Activated naive CD4-positive, alpha-beta T cell treated with Interleukin-2 at 50 U/mL for 16 hours (primary cell): ENCODE data around the gene ZBTB45.
A peak's percentile ranks its signal among the peaks of the same experiment; 100 is the strongest.
"Not testable (repeated sequence)": the region's sequence is repeated elsewhere in the genome, so short reads cannot be mapped to it uniquely, and the experiment has no call there.

Experiments
- DNase-seq: peaks from one replicate; pipeline ENCODE4 v3.0.0-alpha.2; 2020

The ZBTB45 gene

DNA sequence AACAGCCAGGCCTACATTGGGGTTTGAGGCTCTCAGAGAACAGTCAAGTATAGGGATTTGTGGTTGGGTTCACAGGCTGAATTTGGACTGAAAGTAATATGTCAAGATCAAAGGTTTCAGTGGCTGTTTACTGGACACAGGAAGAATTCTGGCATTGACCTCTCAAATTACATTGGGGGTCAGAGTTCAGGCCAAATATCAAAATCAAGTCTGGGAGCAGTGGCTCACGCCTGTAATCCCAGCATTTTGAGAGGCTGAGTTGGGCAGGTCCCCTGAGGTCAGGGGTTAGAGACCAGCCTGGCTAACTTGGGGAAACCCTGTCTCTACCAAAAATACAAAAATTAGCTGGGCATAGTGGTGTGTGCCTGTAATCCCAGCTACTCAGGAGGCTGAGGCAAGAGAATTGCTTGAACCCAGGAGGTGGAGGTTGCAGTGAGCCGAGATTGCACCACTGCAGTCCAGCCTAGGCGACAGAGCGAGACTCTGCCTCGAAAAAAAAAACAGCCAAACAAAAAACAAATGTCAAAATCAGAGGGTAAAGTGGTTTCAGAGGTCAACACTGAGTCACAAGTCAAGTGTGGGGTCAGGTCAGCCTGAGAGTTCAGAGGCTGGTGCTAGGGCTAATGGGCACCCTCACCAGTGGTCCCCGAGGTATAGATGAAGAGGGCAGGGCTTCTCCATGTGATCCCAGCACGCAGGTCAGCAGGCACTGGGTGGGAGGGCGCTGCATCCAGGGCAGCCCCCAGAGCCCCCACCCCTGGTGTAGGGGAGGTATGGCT lies 9.3 kb downstream of the ZBTB45 start:
- no peak for DNase-seq

DNA sequence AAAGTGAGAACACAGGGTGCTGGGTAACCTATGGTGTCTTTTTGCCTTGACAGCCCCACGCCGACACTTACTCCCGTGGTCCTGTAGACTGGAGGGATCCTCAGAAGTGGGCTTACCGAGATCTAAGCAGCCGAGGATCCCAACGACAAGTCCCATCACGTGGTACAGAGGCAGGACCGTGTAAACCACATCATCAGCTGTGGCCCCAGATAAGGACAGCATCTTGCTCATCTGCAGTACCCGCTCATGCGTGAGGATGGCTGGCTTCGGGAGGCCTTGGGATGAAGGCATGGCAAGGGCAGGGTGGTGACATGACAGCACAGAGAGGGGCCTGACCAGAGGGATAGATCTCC lies 9.9 kb downstream of the ZBTB45 start:
- DNase-seq, result no peak

DNA sequence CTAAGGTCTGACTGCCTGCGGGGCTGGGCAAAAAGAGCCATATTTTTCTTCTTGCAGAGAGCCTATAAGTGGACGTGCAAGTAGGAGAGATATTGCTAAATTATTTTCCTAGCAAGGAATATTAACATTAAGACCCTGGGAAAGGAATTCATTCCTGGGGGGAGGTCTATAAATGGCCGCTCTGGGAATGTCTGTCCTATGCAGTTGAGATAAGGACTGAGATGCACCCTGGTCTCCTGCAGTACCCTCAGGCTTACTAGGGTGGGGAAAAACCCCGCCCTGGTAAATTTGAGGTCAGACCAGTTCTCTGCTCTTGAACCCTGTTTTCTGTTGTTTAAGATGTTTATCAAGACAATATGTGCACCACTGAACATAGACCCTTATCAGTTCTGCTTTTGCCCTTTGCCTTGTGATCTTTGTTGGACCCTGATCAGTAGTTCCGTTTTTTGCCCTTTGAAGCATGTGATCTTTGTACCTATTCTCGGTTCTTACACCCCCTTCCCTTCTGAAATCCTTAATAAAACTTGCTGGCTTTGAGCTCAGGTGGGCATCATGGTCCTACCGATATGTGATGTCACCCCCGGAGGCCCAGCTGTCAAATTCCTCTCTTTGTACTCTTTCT lies 11.9 kb downstream of the ZBTB45 start:
- DNase-seq, result not testable (repeated sequence)

DNA sequence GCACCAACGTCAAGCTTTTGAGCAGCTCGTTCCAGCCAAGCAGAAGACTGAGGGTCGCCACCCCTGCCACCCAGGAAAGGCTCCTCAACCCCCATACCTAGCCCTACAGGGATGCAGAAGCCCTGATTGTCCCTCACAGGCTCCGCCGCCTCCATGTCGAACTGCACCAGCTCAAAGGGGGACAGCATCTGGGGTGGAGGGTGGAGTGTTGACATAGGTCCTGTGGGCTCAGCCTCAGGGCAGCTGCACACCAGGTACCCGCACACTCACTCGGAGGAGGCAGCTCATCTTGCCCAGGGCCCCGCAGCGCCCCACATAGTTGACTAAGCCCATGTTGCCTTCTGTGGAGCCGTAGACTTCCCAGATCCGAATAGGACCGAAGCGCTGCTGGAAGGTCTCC lies 19.4 kb downstream of the ZBTB45 start:
- DNase-seq, result no peak

DNA sequence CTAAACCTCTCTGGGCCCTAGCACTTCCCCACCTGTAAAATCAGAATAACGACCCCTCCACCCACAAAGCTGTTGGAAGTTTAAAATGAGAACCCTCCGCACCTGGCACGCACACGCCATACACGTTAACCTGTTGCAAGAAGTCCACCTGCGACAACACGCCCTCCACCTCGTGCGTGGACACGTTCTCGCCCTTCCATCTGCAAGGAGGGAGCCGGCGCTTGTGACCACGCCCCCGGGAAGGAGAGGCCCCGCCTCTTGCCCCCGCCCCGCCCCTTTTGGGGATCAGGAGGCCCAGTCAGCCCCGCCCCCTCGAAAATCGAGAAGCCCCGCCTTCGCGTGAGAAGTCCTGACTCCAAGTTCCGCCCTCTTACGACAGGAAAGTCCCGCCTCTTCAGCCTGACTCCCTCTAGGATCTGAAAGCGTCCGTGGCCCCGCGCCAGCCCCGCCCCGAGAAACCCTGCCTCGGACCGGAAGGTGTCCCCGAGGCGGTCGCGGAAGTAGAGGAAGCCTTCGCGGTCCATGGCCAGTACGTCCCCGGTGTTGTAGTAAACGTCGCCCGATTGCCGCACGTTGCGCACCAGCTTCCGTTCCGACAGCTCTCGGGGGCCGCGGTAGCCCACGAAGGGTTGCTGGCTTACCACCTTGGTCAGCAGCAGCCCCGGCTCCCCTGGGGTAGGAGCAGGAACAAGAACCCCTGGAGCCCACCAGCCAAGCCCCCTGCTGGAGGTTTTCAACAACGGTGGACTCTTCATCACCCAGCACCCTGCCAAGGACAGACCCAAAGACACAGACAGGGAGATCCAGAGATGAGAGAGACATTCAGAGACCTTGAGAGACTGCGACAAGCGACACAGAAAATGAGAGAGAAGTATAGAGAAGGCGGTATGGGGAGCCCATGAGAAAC lies 20.3 kb downstream of the ZBTB45 start:
- peak; percentile 98 for DNase-seq

DNA sequence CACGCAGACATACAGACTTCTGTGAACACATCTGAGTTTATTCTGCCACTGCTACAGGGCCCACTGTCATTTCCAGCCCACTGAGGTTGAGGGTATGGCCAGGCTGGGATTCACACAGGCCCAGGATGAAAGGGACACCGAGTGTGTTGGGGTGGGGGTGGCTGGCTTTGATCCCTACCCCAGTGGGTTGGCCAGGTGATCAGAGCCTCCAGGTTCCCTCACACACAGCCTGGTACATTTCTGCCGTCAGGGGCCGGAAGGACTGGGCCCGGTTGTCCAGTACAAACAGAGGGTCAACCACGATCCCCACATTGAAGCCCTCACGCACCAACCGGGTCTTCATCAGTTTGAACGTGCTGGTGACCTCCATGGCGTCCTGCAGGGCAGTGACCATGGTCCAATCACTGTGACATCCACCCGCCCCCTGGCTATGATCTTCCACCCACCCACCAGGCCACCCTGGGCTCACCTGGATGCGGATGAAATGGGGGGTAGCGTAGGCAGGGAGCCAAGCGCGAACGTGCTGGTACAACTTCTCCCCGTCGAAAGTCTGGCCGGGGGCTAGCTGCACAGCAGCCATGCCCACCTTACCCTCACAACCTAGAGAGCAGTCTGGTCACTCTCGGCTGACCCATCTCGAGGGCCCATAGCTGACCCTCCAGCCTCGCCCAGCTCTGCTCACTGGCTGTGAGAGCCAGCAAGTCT lies 21.1 kb downstream of the ZBTB45 start:
- DNase-seq, result no peak

DNA sequence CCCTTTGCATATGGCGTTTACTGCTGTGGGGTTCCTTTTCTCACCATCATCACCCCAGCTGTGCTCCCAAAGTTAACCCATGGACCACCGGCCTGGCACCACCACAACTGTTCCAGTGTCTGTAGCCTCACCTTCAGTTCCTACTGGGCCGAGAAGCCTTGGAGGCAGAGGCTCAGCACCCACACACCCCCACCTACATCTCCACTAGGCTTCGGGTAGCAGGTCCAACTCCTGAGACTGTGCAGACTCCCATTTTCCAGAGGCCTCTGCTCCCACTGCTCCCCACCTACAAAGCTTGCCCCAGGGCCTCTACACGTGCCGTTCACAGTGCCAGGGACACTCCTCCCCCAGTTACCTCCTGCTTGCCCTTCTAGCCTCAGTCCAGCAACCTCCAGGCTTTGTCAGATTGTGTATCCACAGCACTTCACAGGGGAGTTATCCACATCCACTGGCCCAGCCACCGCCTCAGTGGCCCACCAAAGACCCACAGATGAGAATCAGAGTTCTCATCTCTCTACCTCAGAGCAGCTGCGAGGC lies 21.9 kb downstream of the ZBTB45 start:
- DNase-seq, result no peak

DNA sequence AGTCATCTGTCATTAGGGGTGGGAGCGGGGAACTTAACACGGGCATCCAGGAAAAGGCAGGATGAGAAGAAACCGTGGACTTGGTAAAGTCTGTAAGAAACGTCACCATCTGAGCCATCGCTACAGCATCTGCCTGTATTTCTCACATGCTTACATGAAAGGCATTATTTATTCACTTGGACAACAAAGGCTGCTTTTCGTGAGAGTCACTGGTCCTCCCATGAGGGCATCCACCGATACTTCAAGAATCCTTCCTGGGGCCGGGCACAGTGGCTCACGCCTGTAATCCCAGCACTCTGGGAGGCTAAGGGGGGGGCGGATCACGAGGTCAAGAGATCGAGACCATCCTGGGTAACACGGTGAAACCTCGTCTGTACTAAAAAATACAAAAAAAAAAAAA lies 27.3 kb downstream of the ZBTB45 start:
- DNase-seq, result no peak

DNA sequence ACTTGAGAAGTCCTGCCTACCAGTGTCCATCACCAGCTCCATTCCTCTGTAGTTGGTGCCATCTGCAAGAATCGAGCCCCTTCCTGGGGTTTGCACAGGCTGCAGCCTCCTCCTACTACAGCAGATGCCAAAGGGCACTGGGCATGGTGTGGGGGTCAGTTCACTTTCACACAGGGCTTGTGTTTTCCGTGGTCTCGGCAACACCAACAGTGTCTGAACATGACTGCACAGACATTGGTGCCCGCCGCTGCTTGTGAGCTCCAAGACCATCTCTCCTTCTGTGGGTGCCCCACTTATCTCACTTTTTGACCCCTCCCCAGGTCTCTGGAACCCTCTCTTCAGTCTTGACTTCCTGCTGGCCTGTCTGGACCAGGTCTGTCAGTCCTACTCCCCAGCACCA lies 28.2 kb downstream of the ZBTB45 start:
- no peak for DNase-seq

DNA sequence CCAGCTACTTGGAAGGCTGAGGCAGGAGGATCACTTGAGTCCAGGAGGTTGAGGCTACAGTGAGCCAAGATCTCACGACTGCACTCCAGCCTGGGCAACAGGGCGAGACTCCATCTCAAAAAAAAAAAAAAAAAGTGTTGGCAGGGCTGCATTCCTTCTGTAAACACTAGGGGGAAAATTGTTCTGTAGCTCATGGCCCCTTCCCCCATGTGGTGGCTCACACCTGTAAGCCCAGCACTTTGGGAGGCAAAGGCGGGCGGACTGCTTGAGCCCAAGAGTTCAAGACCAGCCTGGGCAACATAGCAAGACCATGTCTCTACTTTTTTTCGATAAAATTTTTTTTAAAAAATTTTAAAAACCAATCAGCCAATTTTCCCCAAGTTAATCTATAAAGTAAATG lies 35.3 kb downstream of the ZBTB45 start:
- not testable (repeated sequence) for DNase-seq

DNA sequence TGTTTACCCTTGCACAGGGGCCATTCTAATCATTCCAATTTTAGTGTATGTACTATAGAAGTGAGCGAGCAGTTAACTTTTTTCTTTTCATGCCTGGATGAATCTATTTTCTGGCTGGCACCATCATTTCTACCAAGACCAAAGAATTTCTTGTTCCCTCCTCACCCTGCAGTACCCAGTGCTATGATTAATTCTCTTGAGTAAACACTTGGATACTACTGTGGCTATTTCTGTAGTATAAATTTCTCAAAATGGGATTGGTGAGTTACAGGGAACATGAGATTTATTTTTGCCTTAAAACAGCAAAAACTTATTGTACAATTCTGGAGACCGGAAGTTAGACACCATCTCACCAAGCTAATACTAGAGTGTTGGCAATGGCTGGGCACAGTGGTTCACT lies 35.8 kb downstream of the ZBTB45 start:
- DNase-seq, result no peak

DNA sequence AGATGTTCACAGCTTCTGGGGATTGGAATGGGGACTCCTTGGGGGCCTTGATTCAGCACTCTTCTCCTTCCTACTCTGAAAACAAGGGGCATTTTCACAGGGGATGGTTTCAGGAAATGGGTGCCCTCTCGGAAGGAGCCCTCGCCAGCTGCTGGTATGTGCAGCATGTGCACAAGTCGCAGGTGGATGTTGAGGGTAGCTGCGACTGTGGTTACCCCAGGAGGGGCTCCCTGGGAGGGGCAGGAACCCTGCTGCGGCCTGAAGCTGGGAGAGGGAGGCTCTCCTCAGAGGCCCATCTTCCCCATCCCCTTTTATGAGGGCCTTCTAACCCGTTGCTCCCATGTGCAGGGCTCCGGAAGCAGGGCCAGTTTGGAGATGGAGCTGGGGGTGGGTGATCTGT lies 37.2 kb downstream of the ZBTB45 start:
- DNase-seq, result no peak

DNA sequence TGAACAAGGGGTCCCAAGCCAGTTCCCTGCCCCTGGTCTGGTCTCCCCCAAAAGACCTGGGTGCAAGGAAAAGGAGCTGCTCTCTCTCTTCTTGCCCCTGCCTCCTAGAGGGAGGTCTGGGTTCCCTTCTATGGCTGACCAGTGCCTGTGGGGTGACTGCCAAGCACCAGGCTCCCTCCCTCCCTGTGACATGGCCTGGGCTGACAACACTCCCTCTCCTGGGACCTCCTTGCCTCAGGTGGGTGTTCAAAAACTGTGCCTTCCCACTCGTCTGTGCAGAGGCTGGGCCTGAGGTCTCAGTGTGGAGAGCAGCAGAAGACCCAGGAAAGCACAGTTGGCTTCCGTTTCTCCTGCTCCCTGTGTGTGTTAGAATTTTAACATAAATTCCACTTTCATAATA lies 38.8 kb downstream of the ZBTB45 start:
- DNase-seq, result no peak

DNA sequence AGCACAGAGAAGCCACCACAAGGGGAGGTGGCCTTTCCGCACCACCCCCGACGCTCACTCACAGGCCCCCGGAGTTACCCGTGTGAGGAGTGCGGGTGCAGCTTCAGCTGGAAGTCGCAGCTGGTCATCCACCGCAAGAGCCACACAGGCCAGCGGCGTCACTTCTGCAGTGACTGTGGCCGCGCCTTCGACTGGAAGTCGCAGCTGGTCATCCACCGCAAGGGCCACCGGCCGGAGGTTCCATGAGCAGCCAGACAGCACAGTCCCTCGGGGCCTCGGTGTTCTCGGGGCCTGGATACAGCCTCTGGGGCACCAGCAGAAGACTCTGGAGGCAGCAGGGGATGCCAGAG lies 39.2 kb downstream of the ZBTB45 start:
- no peak for DNase-seq

DNA sequence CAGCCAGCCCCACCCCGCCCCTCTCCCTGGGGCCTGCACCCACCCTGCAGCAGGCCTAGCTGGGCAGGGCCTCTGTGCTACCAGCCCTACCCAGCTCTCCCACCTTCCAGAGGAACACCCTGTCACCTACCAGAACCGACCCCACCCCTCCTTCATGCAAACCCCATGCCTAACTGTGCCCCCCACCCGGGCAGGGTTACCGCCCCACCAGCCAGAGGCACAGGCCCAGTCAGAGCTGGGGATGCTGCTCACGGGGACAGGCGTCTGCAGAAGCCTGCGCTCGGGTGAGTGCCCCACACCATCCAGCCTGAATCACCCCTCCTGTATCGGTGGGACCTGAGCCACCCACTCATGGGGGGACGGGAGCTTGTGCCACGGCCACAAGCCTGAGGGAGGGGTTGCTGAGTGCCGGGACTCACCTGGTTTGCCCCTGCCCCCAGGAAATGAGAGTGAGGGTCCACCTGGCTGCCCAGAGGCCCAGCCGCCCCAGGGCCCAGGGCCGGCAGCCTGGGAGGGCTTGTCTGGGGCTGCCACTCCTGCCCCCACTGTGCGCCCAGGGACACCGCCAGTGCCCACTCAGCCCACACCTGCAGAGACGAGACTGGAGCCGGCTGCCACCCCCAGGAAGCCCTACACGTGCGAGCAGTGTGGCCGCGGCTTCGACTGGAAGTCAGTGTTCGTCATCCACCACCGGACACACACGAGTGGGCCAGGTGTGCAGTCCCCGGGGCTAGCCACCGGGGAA lies 39.7 kb downstream of the ZBTB45 start:
- no peak for DNase-seq

DNA sequence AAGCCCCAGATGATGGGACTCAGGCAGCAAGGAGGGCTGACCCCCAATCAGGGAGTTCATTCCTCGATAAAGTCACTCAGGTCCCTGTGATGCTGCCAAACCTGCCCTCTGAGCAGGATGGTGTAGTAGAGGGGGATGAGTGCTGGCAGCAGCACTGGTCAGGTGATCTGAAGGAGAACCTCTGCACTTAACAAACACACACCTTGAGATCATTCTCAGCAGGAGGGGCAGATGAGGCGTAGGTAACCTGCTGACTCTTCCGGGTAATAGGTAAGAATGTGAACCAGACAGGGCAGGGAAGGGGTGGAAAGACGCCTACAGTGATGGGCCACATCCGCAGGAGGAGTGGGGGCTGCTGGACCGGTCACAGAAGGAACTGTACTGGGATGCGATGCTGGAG lies 40.3 kb downstream of the ZBTB45 start:
- DNase-seq, result no peak

DNA sequence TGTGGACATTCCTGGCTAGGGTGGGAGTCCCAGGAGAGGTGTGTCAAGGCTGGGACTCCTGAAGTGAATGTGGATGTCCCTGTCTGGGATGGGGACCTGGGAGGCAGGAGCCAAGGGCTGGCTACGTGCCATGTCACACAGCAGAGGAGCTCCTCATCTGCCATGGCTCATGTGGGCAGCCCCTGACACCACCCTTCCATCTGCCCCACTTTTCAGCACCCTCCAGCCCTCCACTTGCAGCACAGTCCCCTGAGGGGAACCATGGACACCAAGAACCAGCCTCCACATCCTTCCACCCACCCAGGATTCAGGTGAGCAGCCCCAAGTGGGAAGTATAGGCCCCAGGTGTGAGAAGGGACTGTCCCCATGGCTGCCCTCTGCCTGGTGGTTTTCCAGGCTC lies 41.7 kb downstream of the ZBTB45 start:
- DNase-seq, result no peak

DNA sequence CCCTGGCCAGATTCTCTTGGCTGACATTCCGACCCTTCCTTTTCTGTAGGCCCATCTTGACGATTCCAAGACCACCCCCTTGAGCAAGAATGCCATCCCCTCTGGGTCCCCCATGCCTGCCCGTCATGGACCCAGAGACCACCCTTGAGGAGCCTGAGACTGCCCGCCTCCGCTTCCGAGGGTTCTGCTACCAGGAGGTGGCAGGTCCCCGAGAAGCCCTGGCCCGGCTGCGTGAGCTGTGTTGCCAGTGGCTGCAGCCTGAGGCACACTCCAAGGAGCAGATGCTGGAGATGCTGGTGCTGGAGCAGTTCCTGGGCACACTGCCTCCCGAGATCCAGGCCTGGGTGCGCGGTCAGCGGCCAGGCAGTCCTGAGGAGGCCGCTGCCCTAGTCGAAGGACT lies 42.5 kb downstream of the ZBTB45 start:
- DNase-seq, result no peak

DNA sequence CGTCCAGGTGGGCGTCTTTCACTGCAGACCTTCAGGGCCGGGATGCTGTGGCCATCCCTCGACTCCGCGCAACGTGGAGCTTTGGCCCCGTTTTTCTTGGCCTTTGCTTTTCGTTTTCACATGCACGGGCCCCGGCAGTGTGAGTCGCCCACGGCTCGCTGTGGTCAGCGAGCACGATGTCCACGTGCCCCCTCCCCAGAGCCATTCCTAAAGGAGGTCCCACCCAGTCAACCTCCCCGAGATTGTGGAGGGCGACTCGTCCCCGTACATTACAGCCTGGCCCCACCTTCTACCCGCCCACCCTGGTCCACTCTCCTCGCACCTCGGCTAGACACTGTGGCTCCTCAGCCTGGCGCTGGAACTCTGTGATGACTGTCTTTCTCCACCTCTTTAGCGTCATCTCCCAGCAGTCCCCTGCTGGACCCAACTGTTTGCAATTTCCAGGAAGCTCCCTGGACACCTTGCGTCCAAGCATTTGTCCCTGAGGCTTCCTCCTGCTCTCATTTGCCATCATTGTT lies 43.1 kb downstream of the ZBTB45 start:
- DNase-seq, result no peak

DNA sequence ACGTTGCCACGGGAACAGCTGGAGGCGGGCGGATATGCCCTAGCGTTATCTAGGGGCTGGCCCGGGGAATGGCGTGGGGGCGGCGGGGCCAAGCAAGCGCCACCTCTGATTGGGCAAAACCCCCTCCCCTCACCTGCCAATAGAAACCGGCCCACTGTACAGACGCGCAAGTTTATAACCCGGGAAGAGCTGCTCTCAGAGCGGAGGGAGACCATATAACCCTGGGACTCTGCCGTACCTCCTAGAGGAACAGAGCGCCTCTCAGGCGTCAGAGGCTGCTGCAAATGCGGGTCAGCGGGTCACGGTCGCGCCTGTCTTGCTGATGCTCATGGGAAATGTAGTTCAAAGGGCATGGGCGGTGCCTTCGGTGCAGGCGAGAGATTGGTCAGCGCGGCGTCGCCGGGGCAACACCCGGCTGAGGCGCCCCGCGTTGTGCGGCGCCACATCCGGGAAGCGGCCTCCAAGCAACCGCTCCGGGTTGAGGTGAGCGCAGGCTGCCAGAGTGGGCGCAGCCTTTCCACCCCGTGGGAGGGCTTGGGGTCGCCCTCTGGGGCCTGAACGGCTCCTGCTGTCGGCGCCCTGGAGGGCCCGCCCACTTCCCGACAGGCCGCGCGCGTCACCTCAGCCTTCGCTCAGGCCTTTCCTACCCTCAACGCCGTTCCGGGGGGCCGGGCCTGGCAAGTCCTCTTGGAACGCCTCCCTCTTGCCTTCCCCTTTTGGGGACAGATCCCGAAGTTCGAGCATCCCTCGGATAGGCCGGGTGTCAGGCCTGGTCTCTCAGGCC lies 43.7 kb downstream of the ZBTB45 start, which contains the start of gene ZNF446:
ZNF446 (plus strand) TSS at position 639 of the 784 bp plus-strand sequence. CDS start 867 bp downstream, outside the sequence.
- DNase-seq, result peak; percentile 96
